GM18519 (cell line): ENCODE results near the gene CCR6.

ENCODE experiments used
- ATAC-seq: cut with Tn5 transposase; IDR thresholded peaks from one replicate; pipeline ENCODE4 v1.9.1; 2021; ENCODE audit warnings: mild to moderate bottlenecking, moderate library complexity; ENCODE audit not compliant: unreplicated experiment, low FRiP score

Gene CCR6

GRCh38 chr6:167140589-167141474, 17.9 kb downstream of the CCR6 start:
- ATAC-seq, result no peak

- ATAC-seq, result no peak
These were observed 19.0 kb downstream of the CCR6 start for GRCh38 chr6:167141667-167142432.

- no peak for ATAC-seq
These were observed 19.5 kb downstream of the CCR6 start for GRCh38 chr6:167142433-167142761.

- no peak for ATAC-seq
These were observed 20.1 kb downstream of the CCR6 start for GRCh38 chr6:167143041-167143440.

GRCh38 chr6:167145461-167145860, 22.6 kb downstream of the CCR6 start:
- ATAC-seq, result no peak

- ATAC-seq, result peak; percentile 33
These were observed 23.2 kb downstream of the CCR6 start for GRCh38 chr6:167146135-167146534.

- ATAC-seq, result no peak
These were observed 24.1 kb downstream of the CCR6 start for GRCh38 chr6:167146977-167147376.

- no peak for ATAC-seq
These were observed 25.1 kb downstream of the CCR6 start for GRCh38 chr6:167148021-167148420.

- no peak for ATAC-seq
These were observed 26.1 kb downstream of the CCR6 start for GRCh38 chr6:167148997-167149396.

- ATAC-seq, result peak; percentile 64
These were observed 28.1 kb downstream of the CCR6 start for GRCh38 chr6:167150941-167151549.

GRCh38 chr6:167151648-167152047, 28.8 kb downstream of the CCR6 start:
- no peak for ATAC-seq

- ATAC-seq, result no peak
These were observed 30.0 kb downstream of the CCR6 start for GRCh38 chr6:167152862-167153261.

GRCh38 chr6:167153521-167153959, 30.6 kb downstream of the CCR6 start:
- ATAC-seq, result peak; percentile 35

- ATAC-seq, result no peak
These were observed 31.4 kb downstream of the CCR6 start for GRCh38 chr6:167154291-167154690.

GRCh38 chr6:167154895-167155294, 32.0 kb downstream of the CCR6 start:
- no peak for ATAC-seq

- no peak for ATAC-seq
These were observed 34.5 kb downstream of the CCR6 start for GRCh38 chr6:167157414-167157813.

- ATAC-seq, result no peak
These were observed 35.0 kb downstream of the CCR6 start, which contains the start of gene GPR31 for GRCh38 chr6:167157863-167158262. Gene GPR31 (minus strand): TSS chr6:167157980. CDS start chr6:167157831, 149 bp downstream.

- no peak for ATAC-seq
These were observed 39.1 kb downstream of the CCR6 start for GRCh38 chr6:167161851-167162467.

- ATAC-seq, result no peak
These were observed 39.7 kb downstream of the CCR6 start for GRCh38 chr6:167162591-167162990.

- no peak for ATAC-seq
These were observed 40.6 kb downstream of the CCR6 start for GRCh38 chr6:167163476-167164011.
